ENCODE measurements around the gene KAZN.

GRCh38 chr1:14655385-14655784 lies 56.9 kb downstream of the KAZN start:
- TF ChIP-seq CTCF (conservative IDR thresholded peaks at IDR 0.05 in 1 of 2, IDR thresholded peaks at IDR 0.05 in 1 of 2; ENCODE audit: low read depth in 1 of 2, low read length in 2 of 2) (no peak), EZH2 (IDR thresholded peaks at IDR 0.05; ENCODE audit: low read length, missing control alignments) (no peak)

Measured in fibroblast of lung (primary cell).